ENCODE data around the gene PTPRA.
A peak's percentile ranks its signal among the peaks of the same experiment; 100 is the strongest.
"Not testable (repeated sequence)": the region's sequence is repeated elsewhere in the genome, so short reads cannot be mapped to it uniquely, and the experiment has no call there.

PTPRA gene

DNA sequence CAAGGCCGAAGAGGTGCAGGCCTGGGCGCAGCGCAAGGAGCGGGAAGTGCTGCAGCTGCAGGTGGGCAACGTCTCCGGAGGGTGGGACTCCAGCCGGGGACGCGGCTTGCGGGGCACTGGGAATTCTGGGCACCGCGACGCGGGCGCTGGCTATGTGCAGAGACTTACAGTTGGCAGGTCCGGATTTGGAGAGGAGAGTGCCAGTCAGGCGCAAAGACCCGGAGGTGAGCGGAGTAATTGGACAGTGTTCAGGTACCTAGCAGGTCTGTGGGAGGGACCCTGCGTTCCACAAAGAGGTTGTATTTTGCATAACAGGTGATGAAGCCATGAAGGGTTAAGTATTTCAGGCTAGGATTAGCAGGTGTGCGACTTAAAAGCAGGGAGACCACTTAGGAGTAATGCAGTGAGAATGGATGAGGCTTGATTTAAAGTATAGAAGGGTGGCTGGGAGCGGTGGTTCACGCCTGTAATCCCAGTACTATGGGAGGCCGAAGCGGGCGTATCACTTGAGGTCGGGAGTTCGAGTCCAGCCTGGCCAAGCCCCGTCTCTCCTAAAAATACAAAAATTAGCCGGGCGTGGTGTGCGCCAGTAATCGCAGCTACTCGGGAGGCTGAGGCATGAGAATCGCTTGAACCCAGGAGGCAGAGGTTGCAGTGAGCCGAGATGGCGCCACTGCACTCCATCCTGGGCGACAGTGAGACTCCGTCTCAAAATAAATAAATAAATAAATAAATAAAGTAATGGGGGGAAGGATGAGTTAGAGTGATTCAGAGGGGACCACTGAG is 173.6 kb downstream of the PTPRA start:
- no peak for DNase-seq

GRCh38 chr20:3047486-3048419 is 174.5 kb downstream of the PTPRA start:
- DNase-seq: no peak

DNA sequence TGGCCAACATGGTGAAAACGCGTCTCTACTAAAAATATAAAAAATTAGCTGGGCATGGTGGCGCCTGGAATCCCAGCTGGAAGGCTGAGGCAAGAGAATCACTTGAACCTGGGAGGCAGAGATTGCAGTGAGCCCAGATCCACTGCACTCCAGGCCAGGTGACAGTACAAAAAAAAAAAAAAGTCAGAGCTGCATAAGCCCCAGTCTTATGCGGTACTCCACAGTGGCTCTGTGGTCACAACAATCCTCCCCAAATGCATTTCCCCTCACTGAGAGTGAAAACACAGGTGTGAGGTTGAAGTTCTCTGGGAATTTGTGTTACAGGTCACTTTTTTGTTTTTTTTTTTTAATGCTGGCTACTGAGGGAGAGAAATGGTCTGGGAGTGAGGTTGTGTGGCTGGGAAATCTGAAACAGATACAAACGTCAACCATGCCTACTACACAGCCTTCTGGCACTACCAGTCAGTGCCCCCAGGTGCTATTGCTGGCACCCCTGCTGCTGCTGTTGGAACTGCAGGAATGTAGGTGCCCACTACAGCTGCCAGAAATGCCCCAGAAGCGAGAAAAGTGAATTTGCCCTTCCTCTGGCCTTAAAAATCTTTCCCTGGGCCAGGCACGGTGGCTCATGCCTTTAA is 178.2 kb downstream of the PTPRA start:
- no peak for DNase-seq

DNA sequence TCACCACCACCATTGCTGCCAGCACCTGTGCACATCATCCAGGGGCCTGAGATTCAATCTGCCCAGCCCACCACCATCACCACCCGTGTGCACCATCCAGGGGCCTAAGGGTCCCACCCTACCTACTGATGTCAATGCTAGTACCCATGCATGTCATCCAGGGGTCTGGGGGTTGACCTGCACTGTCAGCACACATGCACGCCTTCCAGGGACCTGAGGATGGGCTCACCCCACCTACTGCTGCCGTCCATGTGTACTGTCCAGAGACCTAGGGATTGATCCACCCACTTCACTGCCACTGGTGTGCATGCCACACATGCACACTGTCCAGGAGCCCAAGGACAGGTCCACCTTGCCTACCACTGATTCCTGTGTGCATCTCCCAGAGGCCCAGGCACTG is 186.2 kb downstream of the PTPRA start:
- DNase-seq: no peak

- DNase-seq: not testable (repeated sequence)
These were observed 190.8 kb downstream of the PTPRA start for GRCh38 chr20:3064119-3064518.

DNA sequence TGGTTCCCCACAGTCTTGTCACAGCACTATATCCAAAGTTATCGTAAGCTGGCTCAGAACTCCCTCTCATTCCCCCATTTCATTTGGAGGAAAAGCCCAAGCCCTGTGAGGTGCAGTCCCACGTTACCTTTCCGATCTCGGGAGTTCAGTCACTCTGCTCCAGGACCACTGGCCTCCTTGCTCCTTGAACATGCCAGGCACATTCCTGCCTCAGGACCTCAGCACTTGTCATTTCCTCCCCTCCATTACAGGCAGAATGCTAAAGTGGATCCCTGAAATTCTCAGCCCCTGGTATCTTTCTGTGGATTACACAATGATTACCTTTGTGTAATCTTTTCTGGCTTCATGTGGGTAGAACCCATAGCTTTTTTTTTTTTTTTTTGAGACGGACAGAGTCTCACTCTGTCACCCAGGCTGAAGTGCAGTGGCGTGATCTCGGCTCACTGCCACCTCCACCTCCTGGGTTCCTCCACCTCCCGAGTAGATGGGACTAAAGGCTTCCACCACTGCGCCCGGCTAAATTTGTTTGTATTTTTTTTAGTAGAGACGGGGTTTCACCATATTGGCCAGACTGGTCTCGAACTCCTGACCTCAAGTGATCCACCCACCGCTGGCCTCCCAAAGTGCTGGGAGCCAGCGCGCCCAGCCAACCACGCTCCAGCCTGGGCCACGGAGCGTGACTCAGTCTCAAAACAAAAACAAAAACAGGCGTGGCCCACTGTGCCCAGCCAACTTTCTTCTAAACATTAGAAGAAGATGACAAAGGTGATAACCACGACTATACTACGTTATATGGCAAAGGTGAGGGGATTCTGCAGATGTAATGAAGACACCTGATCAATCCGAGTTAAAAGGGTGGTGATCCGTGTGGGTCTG is 194.1 kb downstream of the PTPRA start:
- no peak for DNase-seq

DNA sequence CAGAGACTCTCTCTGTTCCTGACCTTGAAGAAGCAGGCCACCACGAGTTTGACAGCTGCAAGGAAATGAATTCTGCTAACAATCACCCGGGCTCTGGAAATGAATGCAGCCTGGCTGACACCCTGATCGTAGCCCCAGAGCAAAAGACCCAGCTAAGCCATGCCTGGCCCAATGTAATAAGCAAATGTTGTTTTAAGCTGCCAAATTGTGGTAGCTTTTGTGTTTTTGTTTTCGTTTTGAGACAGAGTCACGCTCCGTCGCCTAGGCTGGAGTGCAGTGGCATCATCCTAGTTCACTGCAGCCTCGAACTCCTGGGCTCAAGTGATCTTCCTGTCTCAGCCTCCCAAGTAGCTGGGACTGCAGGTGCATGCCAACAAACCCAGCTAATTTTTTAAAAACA is 194.8 kb downstream of the PTPRA start:
- no peak for DNase-seq

GRCh38 chr20:3068986-3069900 is 196.0 kb downstream of the PTPRA start:
- DNase-seq: peak; percentile 37 to 54

DNA sequence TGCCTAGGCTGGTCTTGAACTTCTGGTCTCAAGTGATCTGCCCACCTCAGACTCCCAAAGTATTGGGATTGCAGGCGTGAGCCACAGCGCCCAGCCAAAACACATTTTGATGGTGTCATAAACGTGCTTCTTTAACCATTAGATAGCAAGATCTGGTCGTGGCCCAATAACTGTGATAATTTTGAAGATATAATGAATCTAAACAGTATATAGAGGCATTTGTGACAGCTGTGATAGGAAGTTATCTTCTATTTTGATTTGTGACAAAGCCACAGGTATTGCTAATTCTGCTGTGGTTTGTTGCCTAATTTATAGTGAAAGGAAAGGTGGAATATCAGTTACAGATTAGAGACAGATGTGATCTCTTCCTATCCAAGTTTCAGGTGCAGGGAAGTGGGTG is 197.4 kb downstream of the PTPRA start:
- DNase-seq: no peak

DNA sequence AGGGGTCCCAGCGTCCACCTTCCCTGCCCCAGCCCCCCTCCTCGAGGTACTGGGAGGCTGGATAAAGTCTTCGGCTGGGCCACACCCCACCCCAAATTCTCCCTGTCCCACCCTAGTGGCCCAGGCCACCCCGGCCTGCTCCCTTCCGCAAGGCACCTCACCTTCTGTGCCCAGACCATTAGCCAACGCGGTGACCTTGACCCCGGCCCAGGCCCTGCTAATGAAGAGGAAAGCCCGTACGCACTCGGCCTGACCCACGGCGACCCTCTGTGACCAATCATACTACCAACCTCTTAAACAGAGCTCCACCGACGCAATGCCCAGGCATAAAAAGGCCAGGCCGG is 198.0 kb downstream of the PTPRA start:
- DNase-seq: no peak

DNA sequence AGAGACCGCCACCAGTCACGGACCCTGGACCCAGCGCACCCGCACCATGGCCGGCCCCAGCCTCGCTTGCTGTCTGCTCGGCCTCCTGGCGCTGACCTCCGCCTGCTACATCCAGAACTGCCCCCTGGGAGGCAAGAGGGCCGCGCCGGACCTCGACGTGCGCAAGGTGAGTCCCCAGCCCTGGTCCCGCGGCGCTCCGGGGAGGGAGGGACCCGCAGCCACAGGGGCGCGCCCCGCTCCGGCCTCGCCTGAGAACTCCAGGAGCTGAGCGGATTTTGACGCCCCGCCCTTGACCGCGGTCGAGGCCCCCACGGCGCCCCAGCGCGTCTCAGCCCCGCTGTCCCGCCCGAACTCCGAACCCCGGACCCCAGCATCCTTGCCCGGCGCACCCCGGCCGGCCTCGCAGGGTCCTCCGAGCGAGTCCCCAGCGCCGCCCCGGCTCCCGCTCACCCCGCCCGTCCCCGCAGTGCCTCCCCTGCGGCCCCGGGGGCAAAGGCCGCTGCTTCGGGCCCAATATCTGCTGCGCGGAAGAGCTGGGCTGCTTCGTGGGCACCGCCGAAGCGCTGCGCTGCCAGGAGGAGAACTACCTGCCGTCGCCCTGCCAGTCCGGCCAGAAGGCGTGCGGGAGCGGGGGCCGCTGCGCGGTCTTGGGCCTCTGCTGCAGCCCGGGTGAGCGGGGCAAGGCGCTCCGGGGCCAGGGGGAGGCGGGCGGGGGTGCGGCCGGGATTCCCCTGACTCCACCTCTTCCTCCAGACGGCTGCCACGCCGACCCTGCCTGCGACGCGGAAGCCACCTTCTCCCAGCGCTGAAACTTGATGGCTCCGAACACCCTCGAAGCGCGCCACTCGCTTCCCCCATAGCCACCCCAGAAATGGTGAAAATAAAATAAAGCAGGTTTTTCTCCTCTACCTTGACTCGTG is 198.6 kb downstream of the PTPRA start, which contains the start of gene OXT:
Gene OXT, plus strand, starts transcription at position 11 of the 920 bp plus-strand sequence. Its CDS starts 36 bp downstream, at position 47.
- DNase-seq: peak; percentile 76 to 81

DNA sequence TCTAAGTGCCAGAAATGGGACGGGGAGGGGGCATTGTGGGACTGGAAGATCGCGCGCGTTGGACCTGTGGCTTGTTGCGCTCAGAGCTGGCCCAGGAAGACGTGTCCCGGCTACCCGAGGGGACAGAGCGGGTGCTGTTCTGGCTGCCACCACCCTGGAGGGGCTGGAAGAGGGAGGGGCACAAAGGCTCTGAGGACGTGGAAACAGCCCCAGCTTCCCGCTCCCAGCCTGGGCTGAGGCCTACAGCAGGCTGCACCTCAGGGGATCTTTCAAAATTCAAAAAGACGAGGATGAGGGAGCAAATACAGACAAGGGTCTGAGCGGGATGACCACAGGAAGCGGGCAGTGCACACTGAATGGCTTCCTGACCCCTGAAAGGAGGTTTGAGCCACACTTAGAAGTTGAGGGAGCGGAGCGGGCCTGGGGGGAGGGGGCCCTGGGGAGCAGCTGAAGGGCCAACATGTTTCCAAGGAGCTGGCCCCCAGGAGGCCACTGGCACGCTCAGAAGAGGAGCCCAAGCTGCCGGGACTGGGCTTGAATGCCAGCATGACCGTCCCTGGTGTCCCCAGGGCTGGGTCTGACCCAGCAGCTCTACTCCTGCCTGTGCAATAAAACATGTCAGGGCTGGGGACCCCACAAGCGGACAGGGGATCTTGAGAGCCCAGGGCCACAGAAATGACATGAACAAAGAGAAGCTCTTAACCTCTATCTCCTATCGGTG is 199.4 kb downstream of the PTPRA start:
- no peak for DNase-seq

DNA sequence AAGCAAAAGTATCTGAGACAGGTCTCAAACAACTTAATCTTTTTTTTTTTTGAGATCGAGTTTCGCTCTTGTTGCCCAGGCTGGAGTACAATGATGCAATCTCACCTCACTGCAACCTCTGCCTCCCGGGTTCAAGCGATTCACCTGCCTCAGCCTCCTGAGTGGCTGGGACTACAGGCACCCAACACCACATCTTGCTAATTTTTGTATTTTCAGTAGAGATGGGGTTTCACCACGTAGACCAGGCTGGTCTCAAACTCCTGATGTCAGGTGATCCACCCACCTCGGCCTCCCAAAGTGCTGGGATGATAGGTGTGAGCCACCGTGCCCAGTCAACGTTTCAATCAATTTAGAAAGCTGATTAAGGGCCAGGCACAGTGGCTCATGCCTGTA is 200.0 kb downstream of the PTPRA start:
- DNase-seq: not testable (repeated sequence)

- DNase-seq: no peak
These were observed 201.5 kb downstream of the PTPRA start for GRCh38 chr20:3074812-3075211.

GRCh38 chr20:3075315-3075714 is 202.0 kb downstream of the PTPRA start:
- not testable (repeated sequence) for DNase-seq

GRCh38 chr20:3077618-3078134 is 204.4 kb downstream of the PTPRA start:
- no peak for DNase-seq

DNA sequence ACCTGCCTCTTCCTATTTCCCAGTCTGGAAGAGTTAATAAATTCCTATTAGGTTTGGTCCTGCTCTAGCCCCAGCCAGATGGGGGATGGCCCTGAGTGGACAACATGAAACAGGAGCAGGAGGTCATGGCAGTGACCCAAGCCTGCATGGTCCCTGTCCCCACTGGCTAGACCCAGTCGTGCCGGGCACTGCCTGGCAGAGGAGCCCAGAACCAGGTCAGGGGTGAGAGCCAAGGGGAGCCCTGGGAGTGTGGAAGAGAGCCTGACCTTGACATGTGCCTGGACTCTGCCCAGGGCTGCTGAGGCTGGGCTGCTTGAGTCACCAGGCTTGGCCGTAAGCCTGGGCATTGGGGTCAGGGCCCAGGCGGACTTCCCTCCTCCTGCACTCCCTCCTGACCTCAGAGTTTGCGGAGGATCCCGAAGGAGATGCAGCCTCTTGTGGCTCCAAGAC is 207.7 kb downstream of the PTPRA start:
- DNase-seq: no peak

DNA sequence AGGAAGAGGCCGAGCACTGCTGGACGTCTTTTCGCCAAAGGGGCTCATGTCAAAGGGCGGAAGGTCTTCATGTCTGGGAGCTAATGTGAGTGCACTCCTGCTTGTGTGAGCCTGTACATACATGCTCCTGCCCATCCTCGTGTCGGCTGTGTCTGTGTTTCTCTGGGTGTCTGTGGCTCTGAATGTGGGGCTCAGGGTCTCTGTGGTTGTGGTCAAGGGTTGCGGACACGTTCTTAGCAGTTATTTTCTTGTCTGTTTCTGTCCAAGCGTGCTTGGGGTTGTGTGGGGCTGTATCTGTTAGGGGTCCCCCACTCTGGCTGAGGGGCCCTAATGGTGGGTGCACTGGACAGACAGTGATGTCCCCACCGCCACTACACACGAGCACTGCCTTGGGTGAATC is 208.4 kb downstream of the PTPRA start:
- no peak for DNase-seq

DNA sequence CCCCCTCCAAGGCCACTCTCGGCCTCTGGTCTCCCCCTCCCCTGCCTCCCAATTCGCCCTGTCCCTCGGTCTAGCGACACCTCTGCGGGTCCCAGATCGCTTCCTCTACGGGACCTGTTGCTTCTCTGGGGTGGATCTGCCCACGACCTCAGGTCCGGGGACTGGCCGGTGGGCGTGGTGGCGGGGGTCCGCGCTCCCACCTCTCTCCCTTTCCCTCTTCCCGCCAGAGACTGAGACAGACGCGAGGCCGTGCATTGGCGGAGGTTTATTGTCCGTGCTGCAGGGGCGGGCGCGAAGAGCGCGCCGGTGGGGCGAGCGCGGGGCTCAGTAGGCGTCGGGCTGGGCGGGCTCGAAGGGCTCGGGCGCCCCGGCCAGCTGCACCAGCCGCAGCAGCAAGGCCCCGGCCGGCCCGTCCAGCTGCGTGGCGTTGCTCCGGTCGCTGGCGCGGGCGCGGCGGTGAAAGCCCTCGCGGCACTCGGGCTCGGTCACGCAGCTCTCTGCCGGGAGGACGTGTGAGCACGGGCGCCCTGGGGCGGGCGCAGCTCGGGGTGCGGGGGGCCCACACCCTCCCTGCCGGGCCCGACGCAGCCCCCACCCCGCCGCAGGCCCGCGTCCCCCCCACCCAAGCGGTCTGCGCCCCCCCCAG is 209.1 kb downstream of the PTPRA start:
- no peak for DNase-seq
